ENCODE measurements around the gene C17orf100. TPM values are rescaled to one million over a fixed set of nuclear protein-coding genes. Genes with fewer than 3 reads are reported as not detected.
"Not testable (repeated sequence)": the region's sequence is repeated elsewhere in the genome, so short reads cannot be mapped to it uniquely, and the experiment has no call there.

The C17orf100 gene
- total RNA-seq, 4 donors from 2014 or later, result 0.27 to 1.5 (median 0.57) TPM; not detected in 1

DNA sequence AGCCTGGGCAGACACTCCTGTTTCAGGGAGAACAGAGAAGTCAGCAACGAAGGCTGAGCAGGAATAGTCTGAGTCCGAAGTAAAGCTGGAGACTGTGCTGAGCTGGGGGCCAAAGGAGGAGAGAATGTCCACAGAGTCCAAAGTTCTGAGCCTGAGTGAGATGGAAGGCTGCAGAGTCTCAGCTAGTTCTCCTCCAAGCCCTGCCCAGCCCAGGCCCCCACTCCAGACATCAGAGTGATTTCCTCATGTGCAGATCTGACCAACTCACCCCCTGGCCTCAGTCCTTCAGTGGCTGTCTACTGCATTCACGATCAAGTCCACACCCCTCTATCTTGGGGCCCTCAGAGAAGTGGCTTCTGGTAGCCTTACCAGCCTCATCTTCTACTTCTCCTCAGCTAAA lies 40.0 kb downstream of the C17orf100 start:
- DNase-seq, result no peak
- Histone ChIP-seq H3K36me3 (no peaks in the 10 kb centered on the region), H3K9me3 (no peaks in the 10 kb centered on the region), H3K27me3 (peaks cover 0 to 3% (median 0%) of the 10 kb centered on the region in 4 donors), H3K4me3 (no peak overlapping the region), H3K4me1 (no peaks in the 10 kb centered on the region), H3K27ac (no peak overlapping the region)
- WGBS, 2 donors, result 74 to 81% methylated on average over 3 of the region's 3 CpGs
- TF ChIP-seq CTCF (IDR thresholded peaks at IDR 0.05) (no peak), POLR2A (IDR thresholded peaks at IDR 0.05) (no peak)
- intact Hi-C loops (cut with DNase I), result no loop called here

GRCh38 chr17:6691958-6692357 lies 40.4 kb downstream of the C17orf100 start:
- H3K27me3 ChIP-seq; H3K27ac ChIP-seq; intact Hi-C loops (cut with DNase I); H3K4me1 ChIP-seq; H3K4me3 ChIP-seq; DNase-seq; H3K36me3 ChIP-seq; H3K9me3 ChIP-seq: not testable (repeated sequence)
- WGBS, 2 donors, result 72 to 77% methylated on average over 6 of the region's 6 CpGs

DNA sequence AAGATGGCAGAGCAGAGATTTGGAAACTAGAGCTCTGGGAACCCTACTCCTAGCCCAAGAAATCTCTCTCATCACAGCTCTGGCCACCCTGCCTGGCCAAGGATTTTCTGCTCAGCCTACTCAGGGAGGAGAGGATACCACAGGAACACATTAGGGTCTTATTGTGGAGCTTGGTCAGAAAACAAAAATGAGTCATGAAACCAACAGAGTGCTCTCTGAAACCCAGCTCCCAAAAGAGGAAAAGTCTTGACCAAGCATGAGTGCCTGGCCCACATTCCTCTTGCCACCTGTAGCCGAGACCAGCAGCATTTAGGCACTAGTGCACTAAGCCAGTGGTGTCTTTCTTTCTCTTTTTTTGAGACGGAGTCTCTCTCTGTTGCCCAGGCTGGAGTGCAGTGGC lies 43.5 kb downstream of the C17orf100 start:
- intact Hi-C loops (cut with DNase I), result no loop called here
- Histone ChIP-seq H3K9me3 (no peaks in the 10 kb centered on the region), H3K27me3 (peaks cover 0 to 3% (median 0%) of the 10 kb centered on the region in 4 donors), H3K4me1 (no peaks in the 10 kb centered on the region), H3K36me3 (no peaks in the 10 kb centered on the region), H3K27ac (no peak overlapping the region), H3K4me3 (no peak overlapping the region)
- DNase-seq, result no peak
- WGBS, 2 donors, result 86 to 91% methylated on average over 2 of the region's 2 CpGs
- TF ChIP-seq CTCF (IDR thresholded peaks at IDR 0.05) (no peak), POLR2A (IDR thresholded peaks at IDR 0.05) (no peak)

DNA sequence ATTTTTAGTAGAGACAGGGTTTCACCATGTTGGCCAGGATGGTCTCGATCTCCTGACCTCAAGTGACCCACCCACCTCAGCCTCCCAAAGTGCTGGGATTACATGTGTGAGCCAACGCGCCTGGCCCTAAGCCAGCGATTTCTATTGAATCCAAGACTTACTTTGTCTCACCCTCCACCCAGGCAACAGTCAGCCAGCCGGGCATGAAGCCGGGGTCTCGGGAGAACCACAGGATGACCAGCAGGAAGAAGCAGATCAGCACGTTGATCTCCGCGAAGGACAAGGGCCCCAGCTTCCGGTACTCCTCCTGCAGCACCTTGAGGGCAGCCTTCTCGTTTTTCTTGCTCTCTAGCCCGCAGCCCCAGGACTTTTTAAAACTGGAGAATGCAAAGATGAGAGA lies 44.0 kb downstream of the C17orf100 start:
- TF ChIP-seq POLR2A (IDR thresholded peaks at IDR 0.05), result no peak
- no peak for TF ChIP-seq CTCF (IDR thresholded peaks at IDR 0.05)
- no peak for DNase-seq
- Histone ChIP-seq H3K4me3 (no peak overlapping the region), H3K27me3 (peaks cover 0 to 3% (median 0%) of the 10 kb centered on the region in 4 donors), H3K4me1 (no peaks in the 10 kb centered on the region), H3K9me3 (no peaks in the 10 kb centered on the region), H3K27ac (no peak overlapping the region), H3K36me3 (no peaks in the 10 kb centered on the region)
- 81 to 83% methylated on average over 4 to 6 of the region's 13 CpGs for WGBS, 2 donors
- intact Hi-C loops (cut with DNase I), result no loop called here

GRCh38 chr17:6696906-6697305 lies 45.3 kb downstream of the C17orf100 start:
- intact Hi-C loops (cut with DNase I), result no loop called here
- no peaks in the 10 kb centered on the region for H3K9me3 ChIP-seq
- H3K27me3 ChIP-seq, result no peaks in the 10 kb centered on the region
- no peak for DNase-seq
- 75 to 80% methylated on average over 1 to 2 of the region's 5 CpGs for WGBS, 2 donors
- no peaks in the 10 kb centered on the region for H3K4me1 ChIP-seq
- no peak overlapping the region for H3K27ac ChIP-seq
- no peak overlapping the region for H3K4me3 ChIP-seq
- TF ChIP-seq POLR2A (IDR thresholded peaks at IDR 0.05) (no peak), CTCF (IDR thresholded peaks at IDR 0.05) (no peak)
- H3K36me3 ChIP-seq, result no peaks in the 10 kb centered on the region

- WGBS, 2 donors, result 75% methylated on average over 4 of the region's 11 CpGs; no CpG with 5 or more reads in 1 of the 2 donors
- Histone ChIP-seq H3K27ac (no peak overlapping the region), H3K4me1 (no peaks in the 10 kb centered on the region), H3K36me3 (no peaks in the 10 kb centered on the region), H3K9me3 (no peaks in the 10 kb centered on the region), H3K4me3 (no peak overlapping the region), H3K27me3 (peaks cover 0 to 6% (median 0%) of the 10 kb centered on the region in 4 donors)
- no peak for DNase-seq
- no peak for TF ChIP-seq POLR2A (IDR thresholded peaks at IDR 0.05)
- TF ChIP-seq CTCF (IDR thresholded peaks at IDR 0.05), result no peak
- intact Hi-C loops (cut with DNase I), result no loop called here
Measured at GRCh38 chr17:6698004-6698403, 46.4 kb downstream of the C17orf100 start.

All from esophagus squamous epithelium (tissue), 5 donors.